NCI-H510A (cell line): Measurements from ENCODE around the gene TMEM125.

Experiments
- DNase-seq: peaks from one replicate; lab custom pipeline; 2025; lab: John Stamatoyannopoulos, UW

TMEM125 gene

GRCh38 chr1:43247256-43247921 lies 22.4 kb upstream of the TMEM125 start:
- DNase-seq = no peak

- DNase-seq = no peak
These were observed 19.4 kb upstream of the TMEM125 start for GRCh38 chr1:43250351-43250761.

- DNase-seq = no peak
These were observed 18.8 kb upstream of the TMEM125 start for GRCh38 chr1:43251024-43251423.

- no peak for DNase-seq
These were observed 17.6 kb upstream of the TMEM125 start for GRCh38 chr1:43252225-43252624.

- DNase-seq = no peak
These were observed 16.6 kb upstream of the TMEM125 start for GRCh38 chr1:43253173-43253572.

DNA sequence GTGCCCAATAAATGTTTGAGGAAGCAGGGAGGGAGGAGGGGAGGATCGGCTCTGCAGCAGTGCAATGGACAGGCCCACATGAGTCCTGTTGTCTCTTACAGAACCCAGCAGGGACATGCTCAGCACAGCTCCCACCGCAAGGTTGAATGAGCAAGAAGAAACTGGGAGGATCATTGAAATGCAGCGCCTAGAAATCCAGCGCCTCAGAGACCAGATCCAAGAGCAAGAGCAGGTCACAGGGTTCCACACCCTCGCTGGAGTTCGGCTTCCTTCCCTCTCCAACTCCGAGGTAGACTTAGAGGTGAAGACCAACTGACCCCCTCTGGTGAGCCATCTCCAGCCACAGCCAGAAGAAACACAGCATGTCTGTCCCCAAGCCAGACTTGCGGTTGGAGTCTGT lies 15.9 kb upstream of the TMEM125 start:
- DNase-seq = no peak

GRCh38 chr1:43255438-43256210 lies 14.2 kb upstream of the TMEM125 start:
- no peak for DNase-seq

DNA sequence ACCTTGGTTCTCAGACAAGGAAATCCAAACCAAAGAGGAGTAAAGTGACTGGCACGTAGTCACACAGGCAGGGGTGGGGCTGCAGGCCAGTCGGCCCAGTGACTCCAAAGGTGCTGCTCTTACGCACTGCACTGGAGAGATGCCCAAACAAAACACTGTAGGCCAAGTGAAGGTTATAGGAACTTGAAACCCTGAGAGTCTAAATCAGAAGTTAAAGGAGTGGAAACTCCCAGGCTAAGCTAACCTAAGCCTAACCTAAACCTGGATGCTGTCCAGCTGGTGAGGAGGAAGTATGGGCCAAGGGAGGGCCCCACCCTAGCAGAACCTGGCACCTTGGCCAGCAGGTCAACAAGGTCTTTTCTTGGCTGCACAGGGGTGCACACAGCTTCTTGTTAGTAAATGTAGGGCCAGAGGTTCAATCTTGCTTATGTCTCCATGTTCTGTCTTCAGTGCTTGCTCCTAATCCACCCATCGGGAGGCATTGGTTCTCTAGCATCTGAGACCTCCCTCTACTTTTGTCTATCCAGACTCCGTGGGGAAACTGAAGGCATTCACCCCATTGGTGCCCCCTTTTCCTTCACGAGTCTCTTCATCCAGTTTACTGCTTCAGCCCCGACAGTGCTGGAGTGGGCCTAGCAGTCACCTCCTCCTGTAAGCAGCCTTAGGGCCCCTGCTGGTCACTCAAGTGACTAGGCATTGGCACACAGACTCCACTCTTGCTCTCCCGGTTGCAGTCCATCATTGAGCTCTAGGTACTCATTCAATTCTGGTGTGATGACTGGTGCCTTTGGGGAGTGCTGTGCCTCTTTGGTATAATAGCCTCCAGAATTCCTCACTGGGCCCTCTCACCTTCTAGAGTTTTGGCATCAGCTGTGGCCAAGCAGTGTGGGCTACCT lies 12.9 kb upstream of the TMEM125 start:
- DNase-seq = no peak

GRCh38 chr1:43258370-43258769 lies 11.4 kb upstream of the TMEM125 start:
- DNase-seq = no peak

GRCh38 chr1:43265431-43265830 lies 4.4 kb upstream of the TMEM125 start:
- no peak for DNase-seq

DNA sequence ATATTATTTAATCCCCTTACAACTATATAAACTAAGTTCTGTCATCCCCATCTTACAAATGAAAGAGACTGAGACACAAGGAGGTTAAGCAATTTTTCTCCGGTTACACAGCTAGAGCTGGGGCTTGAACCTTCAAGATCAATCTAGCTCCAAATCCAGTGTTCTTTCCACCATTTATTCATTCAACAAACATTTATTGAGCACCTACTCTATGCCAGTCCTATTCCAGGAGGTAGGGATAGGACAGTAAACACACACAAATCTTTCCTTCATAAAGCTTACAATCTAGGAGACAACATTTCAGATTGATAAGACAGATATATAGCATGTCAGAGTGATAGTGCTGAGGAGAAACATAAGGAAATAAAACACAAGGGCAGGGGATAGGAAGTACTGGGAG lies 2.9 kb upstream of the TMEM125 start:
- no peak for DNase-seq

DNA sequence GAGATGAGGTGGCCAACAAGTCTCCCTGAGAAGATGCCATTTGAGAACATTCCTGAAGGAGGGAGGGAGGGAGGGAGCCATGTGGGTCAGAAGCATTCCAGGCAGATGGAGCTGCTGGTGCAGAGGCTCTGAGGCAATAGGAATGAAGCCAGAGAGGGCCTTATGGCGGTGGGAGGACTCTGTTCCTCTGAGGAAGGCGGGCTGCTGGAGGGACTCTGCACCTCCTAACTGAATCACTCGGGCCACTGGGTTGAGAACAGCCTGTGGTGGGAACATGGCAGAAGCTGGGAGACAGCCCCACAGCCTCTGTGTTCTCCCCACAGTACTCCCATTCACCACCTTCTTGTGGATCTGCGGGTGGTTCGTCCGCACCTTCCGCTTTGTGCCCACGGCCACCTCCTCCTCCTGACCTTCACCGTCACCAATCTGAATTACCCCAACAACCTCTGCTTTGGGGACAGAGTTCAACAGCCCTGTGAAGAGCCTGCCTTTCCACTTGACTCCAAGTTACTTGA lies 2.4 kb upstream of the TMEM125 start:
- DNase-seq = no peak

DNA sequence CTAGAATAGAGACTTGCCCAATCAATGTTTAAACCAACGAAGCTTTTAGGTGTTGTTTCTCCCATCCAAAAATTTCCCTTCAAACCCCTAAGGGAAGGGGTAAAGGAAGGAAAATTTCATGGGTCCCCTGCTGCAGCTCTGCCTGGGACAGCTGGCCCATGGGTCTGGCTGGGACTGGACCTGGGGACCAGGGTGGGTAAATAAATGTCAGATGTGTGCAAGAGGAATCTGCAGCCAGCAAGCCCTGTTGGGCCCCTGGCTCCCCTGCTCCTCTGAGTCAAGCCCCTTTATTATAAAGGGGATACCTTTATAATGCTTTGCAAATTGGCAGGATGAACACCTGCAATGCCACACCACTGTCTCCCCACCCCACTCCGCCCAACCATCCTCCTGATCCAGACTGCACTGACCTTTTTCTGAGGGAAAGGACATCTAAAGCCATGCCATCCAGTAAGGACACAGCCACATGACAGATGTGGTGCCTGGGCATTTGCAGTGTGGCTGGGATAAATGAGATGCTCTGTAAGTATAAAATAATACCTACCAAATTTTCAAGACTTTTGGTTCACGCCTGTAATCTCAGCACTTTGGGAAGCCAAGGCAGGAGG lies 1.9 kb upstream of the TMEM125 start:
- no peak for DNase-seq

DNA sequence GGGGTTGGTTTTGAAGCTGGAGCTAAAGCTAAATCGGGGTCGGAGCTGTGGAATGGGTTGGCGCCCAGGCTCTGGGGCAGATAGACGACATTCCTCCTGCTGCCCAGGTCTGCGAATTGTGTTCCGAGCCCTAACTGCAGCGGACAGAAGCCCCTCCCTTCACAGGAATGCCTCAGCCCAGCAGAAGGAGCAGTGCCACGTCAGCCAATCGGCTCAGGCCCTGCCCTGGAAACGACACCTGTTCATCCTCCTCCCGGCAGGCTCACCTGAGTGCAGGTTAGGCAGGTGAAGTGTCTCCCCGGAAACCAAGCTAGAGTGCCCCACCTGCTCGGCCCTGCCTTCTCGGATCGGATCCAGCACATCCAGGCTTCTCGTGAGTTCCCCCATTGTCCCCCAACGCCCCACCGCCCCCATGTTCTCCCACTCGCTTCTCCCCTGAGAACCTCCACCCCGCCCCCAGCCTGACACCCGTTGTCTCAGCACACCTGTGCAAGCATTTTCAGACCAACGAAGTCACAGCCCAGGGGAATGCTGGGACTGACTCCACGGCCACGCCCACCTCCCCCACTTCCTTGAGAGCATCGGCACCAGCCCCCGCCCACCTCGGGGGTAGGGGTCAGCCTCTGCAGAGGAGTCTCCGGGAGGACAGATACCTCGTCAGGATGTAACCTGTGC lies 775 bp downstream of the TMEM125 start:
- peak; percentile 100 for DNase-seq

- DNase-seq = no peak
These were observed 1.7 kb downstream of the TMEM125 start for GRCh38 chr1:43271186-43272118.

DNA sequence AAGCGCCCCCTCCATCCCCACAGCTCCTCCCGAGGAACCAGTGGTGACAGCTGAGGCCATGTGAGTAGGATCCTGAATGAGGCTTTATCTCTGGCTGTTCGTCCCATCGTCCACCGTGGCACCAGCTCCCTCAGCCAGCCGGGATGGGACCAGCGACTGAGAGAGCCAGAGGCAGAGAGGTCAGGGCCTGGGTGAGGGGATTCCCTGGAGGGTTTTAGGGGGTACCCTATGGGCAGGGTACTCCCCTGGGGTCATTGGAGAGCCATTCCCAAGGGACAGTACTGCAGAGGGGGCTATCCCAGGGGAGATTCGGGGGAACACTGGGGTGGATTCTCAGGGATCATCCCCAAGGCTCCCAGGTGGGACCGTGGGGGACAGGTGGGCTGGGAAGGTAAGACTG lies 2.4 kb downstream of the TMEM125 start:
- no peak for DNase-seq

GRCh38 chr1:43272576-43273571 lies 3.1 kb downstream of the TMEM125 start:
- DNase-seq = no peak

DNA sequence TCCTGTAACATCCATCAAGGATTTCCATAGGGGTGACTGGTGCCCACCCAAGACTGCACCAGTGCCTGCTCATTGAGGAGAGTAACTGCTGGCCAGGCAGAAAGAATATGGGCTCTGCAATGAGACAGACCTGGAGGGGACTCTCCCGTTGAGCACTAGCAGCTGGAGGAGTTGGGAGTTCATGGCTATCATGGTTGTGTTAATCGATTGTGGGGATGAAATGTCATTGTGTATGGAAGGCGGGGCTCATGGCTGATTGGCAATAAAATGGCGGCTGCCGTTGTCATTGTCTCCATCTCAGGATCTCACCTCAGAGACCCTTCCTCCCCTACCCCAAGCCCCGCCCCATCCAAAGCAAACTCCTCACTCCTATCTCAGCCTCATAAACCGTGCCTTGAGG lies 3.9 kb downstream of the TMEM125 start:
- DNase-seq = no peak
